Aorta (tissue), 5 donors: ENCODE results near the gene ZNF892. TPM values are rescaled to one million over a fixed set of nuclear protein-coding genes. Genes with fewer than 3 reads are reported as not detected.
A peak's percentile ranks its signal among the peaks of the same experiment; 100 is the strongest.

Experiments
- ATAC-seq: fragments of 200-7000 bp; cut with Tn5 transposase; one replicate; pipeline ENCODE4 v1.9.1; 2022; ENCODE audit warnings: moderate library complexity; ENCODE audit not compliant: low FRiP score
- DNase-seq, 2 donors: peaks; one replicate each; pipeline ENCODE4 v3.0.0-alpha.2; 2020
- H3K27ac ChIP-seq, 2 donors: one replicate each; pipeline ENCODE4 v1.5.1; 2013; ENCODE audit warnings: low read length in 2 of 2, mild to moderate bottlenecking in 2 of 2, moderate library complexity in 2 of 2, control low read depth in 1 of 2, inconsistent platforms in 1 of 2, low read depth in 1 of 2
- H3K27me3 ChIP-seq, 2 donors: one replicate each; pipeline ENCODE4 v1.6.1; 2013; ENCODE audit warnings: control low read depth in 1 of 2, low read length in 1 of 2, mild to moderate bottlenecking in 1 of 2, moderate library complexity in 1 of 2; ENCODE audit not compliant: insufficient read depth in 2 of 2, control insufficient read depth in 1 of 2
- H3K36me3 ChIP-seq, 2 donors: one replicate each; pipeline ENCODE4 v1.6.1; 2013; ENCODE audit warnings: control low read depth in 1 of 2, low read length in 1 of 2, mild to moderate bottlenecking in 1 of 2; ENCODE audit not compliant: insufficient read depth in 2 of 2, control insufficient read depth in 1 of 2
- H3K4me1 ChIP-seq, 2 donors: one replicate each; pipeline ENCODE4 v1.6.1; 2013; ENCODE audit warnings: low read length in 2 of 2, control low read depth in 1 of 2, mild to moderate bottlenecking in 1 of 2, moderate library complexity in 1 of 2; ENCODE audit not compliant: insufficient read depth in 2 of 2, control insufficient read depth in 1 of 2
- H3K4me3 ChIP-seq, 2 donors: one replicate each; pipeline ENCODE4 v1.5.1; 2013; ENCODE audit warnings: low read length in 2 of 2, control low read depth in 1 of 2, mild to moderate bottlenecking in 1 of 2
- H3K9me3 ChIP-seq: one replicate; pipeline ENCODE4 v1.6.1; 2013; ENCODE audit warnings: mild to moderate bottlenecking, low read length; ENCODE audit not compliant: control insufficient read depth
- WGBS, 2 donors: extraction: QIAGEN DNeasy Blood & Tissue Kit; methylation state at CpG; one replicate each; pipeline ENCODE4 v1.1.7; 2013; 5-methylcytosine and 5-hydroxymethylcytosine counted together
- intact Hi-C, 2 donors: fragments of 100-400 bp; cut with DNase I; formaldehyde crosslinking; loops; one replicate each; pipeline versions ENCODE4 v1.14.2 to v1.15.0; 2022
- polyA plus RNA-seq, 2 donors: library from polyadenylated mRNA; stranded (reverse); fragments of 200-250 nt; gene quantifications; one replicate each; pipeline ENCODE4 v1.2.3, GENCODE V29; 2013
- total RNA-seq, 2 donors: library from RNA; stranded (reverse); fragmentation: NEBNext Ultra II Directional; extraction: Animal tissue kit (Norgen Biotek cat#: 25700); gene quantifications; one replicate each; pipeline ENCODE4 v1.2.1, GENCODE V29; 2021
- donor health status: healthy with polysubstance abuse.
- donor health status: Bipolar disorder and iron deficiency.
- donor health status: DM: no; HTN: no; CAD: no.
- donor health status: DM: no; HTN: no; CAD: no.
- donor health status: DM: yes; HTN: yes; CAD: no.

Gene ZNF892
- total and polyA plus RNA-seq, 4 donors: 0.64 to 8.3 (median 4.3) TPM; not detected in 1

- DNase-seq: no peak
- 46 to 48% methylated on average over 10 of the region's 10 CpGs for WGBS, 2 donors
- H3K9me3 ChIP-seq: peaks cover 4% of the 10 kb centered on the region
- intact Hi-C loops: loop anchor here in 1 of 2 donors (5.0 kb wide), 1 partner anchor 84 kb away; the partner anchor contains the start of gene MRPS5
- H3K36me3 ChIP-seq: peaks cover 4% of the 10 kb centered on the region in 2 donors
- no peak overlapping the region for H3K27ac ChIP-seq
- ATAC-seq: no peak
- H3K4me1 ChIP-seq: no peaks in the 10 kb centered on the region
- H3K27me3 ChIP-seq: no peaks in the 10 kb centered on the region
- no peak overlapping the region for H3K4me3 ChIP-seq
These were observed 1.2 kb upstream of the ZNF892 start for GRCh38 chr2:95206096-95206495.

DNA sequence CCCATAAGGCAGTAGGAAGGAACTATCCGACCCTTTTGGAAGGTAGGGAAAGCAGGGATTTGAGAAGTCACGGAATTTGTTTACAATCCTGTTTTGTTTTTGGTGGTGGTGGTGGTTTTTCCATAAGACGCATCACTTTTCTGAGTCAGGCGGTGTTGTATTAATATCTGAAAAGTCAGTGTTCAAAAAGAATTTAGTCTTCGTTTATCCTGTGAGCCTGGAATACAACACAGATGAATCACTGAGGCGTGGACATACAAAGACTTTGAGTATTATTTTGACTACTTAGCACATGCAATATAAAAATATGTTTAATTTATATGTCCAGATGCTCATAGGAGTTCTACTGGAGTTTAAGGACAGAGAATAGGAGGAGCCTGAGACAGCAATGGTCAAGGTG is 785 bp downstream of the ZNF892 start:
- ATAC-seq (no peak), DNase-seq (no peak)
- intact Hi-C loops: loop anchor here in 1 of 2 donors (5.0 kb wide), 1 partner anchor 86 kb away; the partner anchor contains the start of gene MRPS5
- Histone ChIP-seq H3K9me3 (peaks cover 15% of the 10 kb centered on the region), H3K27me3 (peaks cover 0 to 2% of the 10 kb centered on the region in 2 donors), H3K4me3 (peak overlapping the region in 1 of 2 donors; percentile 58), H3K36me3 (peaks cover 13 to 14% of the 10 kb centered on the region in 2 donors), H3K27ac (no peak overlapping the region), H3K4me1 (no peaks in the 10 kb centered on the region)
- 53% methylated on average over 6 of the region's 6 CpGs for WGBS, 2 donors

DNA sequence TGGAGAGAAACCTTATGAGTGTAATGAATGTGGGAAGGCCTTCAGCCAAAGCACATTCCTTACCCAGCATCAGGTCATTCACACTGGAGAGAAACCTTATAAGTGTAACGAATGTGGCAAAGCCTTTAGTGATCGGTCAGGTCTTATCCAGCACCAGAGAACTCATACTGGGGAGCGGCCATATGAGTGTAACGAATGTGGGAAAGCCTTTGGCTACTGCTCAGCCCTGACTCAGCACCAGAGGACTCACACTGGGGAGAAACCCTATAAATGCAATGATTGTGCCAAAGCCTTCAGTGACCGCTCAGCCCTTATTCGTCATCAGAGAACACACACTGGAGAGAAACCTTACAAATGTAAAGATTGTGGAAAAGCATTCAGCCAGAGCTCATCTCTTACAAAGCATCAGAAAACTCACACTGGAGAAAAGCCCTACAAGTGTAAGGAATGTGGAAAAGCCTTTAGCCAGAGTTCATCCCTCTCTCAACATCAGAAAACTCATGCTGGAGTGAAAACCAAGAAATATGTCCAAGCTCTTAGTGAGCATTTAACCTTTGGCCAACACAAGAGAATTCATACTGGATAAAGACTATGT is 7.8 kb downstream of the ZNF892 start:
- H3K36me3 ChIP-seq: peaks cover 32 to 46% of the 10 kb centered on the region in 2 donors

GRCh38 chr2:95220449-95220848 is 13.1 kb downstream of the ZNF892 start:
- peaks cover 9 to 15% of the 10 kb centered on the region in 2 donors for H3K36me3 ChIP-seq
- 96 to 98% methylated on average over 3 of the region's 3 CpGs for WGBS, 2 donors
- no peaks in the 10 kb centered on the region for H3K27me3 ChIP-seq
- H3K27ac ChIP-seq: no peak overlapping the region
- H3K4me3 ChIP-seq: peak overlapping the region in 1 of 2 donors; percentile 8
- no peaks in the 10 kb centered on the region for H3K4me1 ChIP-seq
- ATAC-seq: no peak
- intact Hi-C loops: no loop called here
- H3K9me3 ChIP-seq: peaks cover 24% of the 10 kb centered on the region
- no peak for DNase-seq

More for the DNA sequence above, 7.8 kb downstream of the ZNF892 start:
- DNase-seq: no peak
- peaks cover 0 to 2% of the 10 kb centered on the region in 2 donors for H3K27me3 ChIP-seq
- H3K27ac ChIP-seq: no peak overlapping the region
- ATAC-seq: no peak
- no peaks in the 10 kb centered on the region for H3K4me1 ChIP-seq
- intact Hi-C loops: no loop called here
- WGBS, 2 donors: 97 to 98% methylated on average over 6 of the region's 6 CpGs
- no peak overlapping the region for H3K4me3 ChIP-seq
- peaks cover 35% of the 10 kb centered on the region for H3K9me3 ChIP-seq

GRCh38 chr2:95225658-95226057 is 18.3 kb downstream of the ZNF892 start:
- no peak for ATAC-seq
- DNase-seq: no peak
- Histone ChIP-seq H3K27ac (no peak overlapping the region), H3K4me1 (no peaks in the 10 kb centered on the region), H3K36me3 (no peaks in the 10 kb centered on the region), H3K9me3 (peaks cover 20% of the 10 kb centered on the region), H3K4me3 (no peak overlapping the region), H3K27me3 (no peaks in the 10 kb centered on the region)
- intact Hi-C loops: no loop called here

DNA sequence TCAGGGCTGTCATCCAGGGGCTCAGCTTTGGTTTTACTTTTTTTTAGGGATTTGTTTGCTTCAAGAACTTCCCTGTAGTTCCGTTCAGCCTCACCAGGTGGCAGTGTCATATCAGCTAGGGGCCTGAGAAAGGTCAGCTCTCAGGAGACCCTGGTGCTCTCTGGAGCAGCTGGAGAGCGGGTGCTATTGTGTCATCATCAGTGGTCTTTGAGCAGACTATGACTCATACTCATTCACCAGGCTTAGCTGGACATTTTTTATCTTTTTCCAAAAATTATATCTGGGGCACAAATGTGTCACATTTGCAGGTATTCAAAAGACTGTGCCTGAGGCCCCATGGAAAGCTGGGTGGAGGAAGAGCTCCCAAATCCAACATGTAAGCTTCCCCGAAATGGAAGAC is 24.4 kb downstream of the ZNF892 start:
- no peak overlapping the region for H3K4me3 ChIP-seq
- DNase-seq (peak in 1 of 2 donors; percentile 46), ATAC-seq (no peak)
- H3K4me1 ChIP-seq: no peaks in the 10 kb centered on the region
- H3K9me3 ChIP-seq: peaks cover 14% of the 10 kb centered on the region
- no peaks in the 10 kb centered on the region for H3K27me3 ChIP-seq
- intact Hi-C loops: no loop called here
- WGBS, 2 donors: 47 to 56% methylated on average over 3 of the region's 3 CpGs
- H3K36me3 ChIP-seq: no peaks in the 10 kb centered on the region
- H3K27ac ChIP-seq: no peak overlapping the region

GRCh38 chr2:95232232-95232631 is 24.9 kb downstream of the ZNF892 start:
- 89 to 91% methylated on average over 1 of the region's 1 CpG for WGBS, 2 donors
- DNase-seq: no peak
- H3K9me3 ChIP-seq: peaks cover 15% of the 10 kb centered on the region

GRCh38 chr2:95234286-95234785 is 27.0 kb downstream of the ZNF892 start:
- Histone ChIP-seq H3K9me3 (peaks cover 12% of the 10 kb centered on the region), H3K4me3 (no peak overlapping the region), H3K4me1 (no peaks in the 10 kb centered on the region), H3K27me3 (no peaks in the 10 kb centered on the region), H3K36me3 (no peaks in the 10 kb centered on the region), H3K27ac (no peak overlapping the region)
- DNase-seq (no peak), ATAC-seq (no peak)
- intact Hi-C loops: no loop called here
- 86 to 94% methylated on average over 5 of the region's 5 CpGs for WGBS, 2 donors

More at GRCh38 chr2:95232232-95232631, 24.9 kb downstream of the ZNF892 start:
- Histone ChIP-seq H3K4me1 (no peaks in the 10 kb centered on the region), H3K27ac (no peak overlapping the region), H3K27me3 (no peaks in the 10 kb centered on the region), H3K4me3 (no peak overlapping the region), H3K36me3 (no peaks in the 10 kb centered on the region)
- intact Hi-C loops: no loop called here
- ATAC-seq: no peak

GRCh38 chr2:95234816-95235215 is 27.5 kb downstream of the ZNF892 start:
- no peak for DNase-seq

More at GRCh38 chr2:95234816-95235215, 27.5 kb downstream of the ZNF892 start:
- no peak overlapping the region for H3K4me3 ChIP-seq
- no peak for ATAC-seq
- no peak overlapping the region for H3K27ac ChIP-seq
- no peaks in the 10 kb centered on the region for H3K27me3 ChIP-seq
- 92 to 94% methylated on average over 3 of the region's 3 CpGs for WGBS, 2 donors
- no peaks in the 10 kb centered on the region for H3K4me1 ChIP-seq
- H3K9me3 ChIP-seq: peaks cover 12% of the 10 kb centered on the region
- no peaks in the 10 kb centered on the region for H3K36me3 ChIP-seq
- intact Hi-C loops: no loop called here
